Astrocyte (in vitro differentiated cells and primary cell): ENCODE measurements around the gene KLF15. TPM values are rescaled to one million over a fixed set of nuclear protein-coding genes. Genes with fewer than 3 reads are reported as not detected.

Experiments used
- DNase-seq: peaks from one replicate; pipeline ENCODE4 v3.0.0-alpha.2; 2010; ENCODE audit warnings: low read depth
- FAIRE-seq: peaks from 2 replicates; lab custom pipeline; 2011; peaks lifted over from hg19 to GRCh38; lab: Jason Lieb, UNC
- H2AFZ ChIP-seq: 2 replicates; pipeline ENCODE4 v1.6.0; 2012; ENCODE audit warnings: low read depth, low read length, inconsistent platforms
- H3K27ac ChIP-seq: 2 replicates; pipeline ENCODE4 v1.5.1; 2011; ENCODE audit warnings: low read depth, low read length, inconsistent platforms
- H3K27me3 ChIP-seq: 2 replicates; pipeline ENCODE4 v1.6.0; 2011; ENCODE audit warnings: low read length, inconsistent platforms; ENCODE audit not compliant: insufficient read depth
- H3K36me3 ChIP-seq: 2 replicates; pipeline ENCODE4 v1.5.1; 2011; ENCODE audit warnings: low read length, inconsistent platforms; ENCODE audit not compliant: insufficient read depth
- H3K4me1 ChIP-seq: 2 replicates; pipeline ENCODE4 v1.5.1; 2011; ENCODE audit warnings: low read length, inconsistent platforms; ENCODE audit not compliant: insufficient read depth
- H3K4me2 ChIP-seq: 2 replicates; pipeline ENCODE4 v1.6.0; 2012; ENCODE audit warnings: low read length, inconsistent platforms
- H3K4me3 ChIP-seq: 2 replicates; pipeline ENCODE4 v1.5.1; 2011; ENCODE audit warnings: low read depth, mild to moderate bottlenecking, low read length, inconsistent platforms; ENCODE audit not compliant: insufficient read depth
- H3K79me2 ChIP-seq: 2 replicates; pipeline ENCODE4 v1.6.0; 2012; ENCODE audit warnings: mild to moderate bottlenecking, low read length, inconsistent platforms; ENCODE audit not compliant: insufficient read depth
- H3K9ac ChIP-seq: 2 replicates; pipeline ENCODE4 v1.6.0; 2012; ENCODE audit warnings: mild to moderate bottlenecking, low read length, inconsistent platforms
- H3K9me3 ChIP-seq: 2 replicates; pipeline ENCODE4 v1.5.1; 2012; ENCODE audit warnings: low read depth, mild to moderate bottlenecking, low read length, inconsistent platforms; ENCODE audit not compliant: insufficient read depth
- H4K20me1 ChIP-seq: 2 replicates; pipeline ENCODE4 v1.6.0; 2012; ENCODE audit warnings: low read length, inconsistent platforms; ENCODE audit not compliant: insufficient read depth
- H3K27ac Mint-ChIP-seq: one replicate; pipeline ENCODE4 v1.8.0; 2021; ENCODE audit warnings: mild to moderate bottlenecking, mixed read lengths; ENCODE audit not compliant: unreplicated experiment
- H3K27me3 Mint-ChIP-seq: one replicate; pipeline ENCODE4 v1.8.0; 2021; ENCODE audit warnings: low read depth, mixed read lengths; ENCODE audit not compliant: unreplicated experiment
- H3K36me3 Mint-ChIP-seq: one replicate; pipeline ENCODE4 v1.8.0; 2021; ENCODE audit warnings: low read depth, mixed read lengths; ENCODE audit not compliant: unreplicated experiment
- H3K4me1 Mint-ChIP-seq: one replicate; pipeline ENCODE4 v1.8.0; 2021; ENCODE audit warnings: low read depth, mixed read lengths; ENCODE audit not compliant: unreplicated experiment
- H3K4me3 Mint-ChIP-seq: one replicate; pipeline ENCODE4 v1.8.0; 2021; ENCODE audit warnings: mild to moderate bottlenecking, moderate library complexity, mixed read lengths; ENCODE audit not compliant: unreplicated experiment
- H3K9me3 Mint-ChIP-seq: one replicate; pipeline ENCODE4 v1.8.0; 2021; ENCODE audit warnings: mild to moderate bottlenecking, mixed read lengths; ENCODE audit not compliant: unreplicated experiment
- CTCF ChIP-seq: IDR thresholded peaks from 2 replicates; pipeline ENCODE4 v1.5.1; 2011; ENCODE audit warnings: low read depth, mild to moderate bottlenecking, inconsistent platforms, low read length, moderate library complexity; ENCODE audit not compliant: insufficient read depth
- EZH2 ChIP-seq: IDR thresholded peaks from 2 replicates; pipeline ENCODE4 v1.6.1; 2012; ENCODE audit warnings: mild to moderate bottlenecking, low read length, inconsistent platforms; ENCODE audit not compliant: insufficient read depth
- total RNA-seq: library from RNA; stranded (reverse); gene quantifications from 2 replicates; pipeline ENCODE4 v1.2.1, GENCODE V29; 2021

KLF15 gene
- total RNA-seq, 1 donor from 2014 or later = 0.34 TPM

GRCh38 chr3:126355777-126356372 lies 1.3 kb downstream of the KLF15 start:
- Mint-ChIP-seq H3K9me3 (no peaks in the 10 kb centered on the region), H3K4me3 (peak overlapping the region; percentile 84), H3K4me1 (peaks cover 3% of the 10 kb centered on the region), H3K27me3 (peaks cover 44% of the 10 kb centered on the region), H3K36me3 (no peaks in the 10 kb centered on the region), H3K27ac (peak overlapping the region; percentile 70)
- Histone ChIP-seq H3K4me1 (peaks cover 21% of the 10 kb centered on the region), H3K4me3 (peak overlapping the region; percentile 25), H3K27ac (no peak overlapping the region), H3K9me3 (no peaks in the 10 kb centered on the region), H3K27me3 (peaks cover 21% of the 10 kb centered on the region), H3K4me2 (peak overlapping the region; percentile 95), H4K20me1 (no peaks in the 10 kb centered on the region), H2AFZ (peak overlapping the region; percentile 82), H3K9ac (peak overlapping the region; percentile 12), H3K36me3 (no peaks in the 10 kb centered on the region), H3K79me2 (no peaks in the 10 kb centered on the region)
- DNase-seq (peak; percentile 20), FAIRE-seq (no peak)
- TF ChIP-seq EZH2 (no peak), CTCF (no peak)

GRCh38 chr3:126355251-126355650 lies 2.0 kb downstream of the KLF15 start:
- FAIRE-seq = no peak
- no peak overlapping the region for H3K27ac ChIP-seq
- no peaks in the 10 kb centered on the region for H3K9me3 Mint-ChIP-seq

More at GRCh38 chr3:126355251-126355650, 2.0 kb downstream of the KLF15 start:
- Histone ChIP-seq H3K4me1 (peaks cover 21% of the 10 kb centered on the region), H3K4me3 (no peak overlapping the region), H3K79me2 (no peaks in the 10 kb centered on the region), H3K9me3 (no peaks in the 10 kb centered on the region), H3K27me3 (peaks cover 19% of the 10 kb centered on the region), H3K9ac (no peak overlapping the region), H2AFZ (no peak overlapping the region), H3K36me3 (no peaks in the 10 kb centered on the region), H3K4me2 (no peak overlapping the region), H4K20me1 (no peaks in the 10 kb centered on the region)
- no peak for DNase-seq
- no peaks in the 10 kb centered on the region for H3K36me3 Mint-ChIP-seq
- peaks cover 3% of the 10 kb centered on the region for H3K4me1 Mint-ChIP-seq
- H3K27ac Mint-ChIP-seq = no peak overlapping the region
- H3K4me3 Mint-ChIP-seq = peak overlapping the region; percentile 46
- peaks cover 43% of the 10 kb centered on the region for H3K27me3 Mint-ChIP-seq
- TF ChIP-seq EZH2 (no peak), CTCF (no peak)
